ENCODE results near the gene ITPKC.

ITPKC gene

GRCh38 chr19:40750874-40751537, 34.1 kb downstream of the ITPKC start, which contains the start of gene SNRPA:
SNRPA (plus strand) TSS chr19:40751203; CDS start chr19:40751409, 206 bp downstream.
- DNase-seq (ENCODE audit: low read depth, low spot score) = peak; percentile 97
- Histone ChIP-seq H3K9me3 (ENCODE audit: control insufficient read depth, insufficient read depth, low read length) (no peaks in the 10 kb centered on the region), H3K36me3 (ENCODE audit: control insufficient read depth, insufficient read depth, low read length) (peaks cover 4% of the 10 kb centered on the region; the same call in 1 of the 2 replicates), H3K4me3 (ENCODE audit: low read length) (peak within 1 kb of the TSS; percentile 76), H3K4me1 (ENCODE audit: control insufficient read depth, insufficient read depth, low read length) (no peaks in the 10 kb centered on the region; the same call in none of the 2 replicates), H3K27ac (ENCODE audit: low read length) (no peak within 1 kb of the TSS), H3K27me3 (ENCODE audit: control insufficient read depth, insufficient read depth, low read length) (no peaks in the 10 kb centered on the region)
- no CpG with 5 or more reads among the region's 46 CpGs for WGBS (ENCODE audit: insufficient coverage, insufficient read length)

GRCh38 chr19:40752257-40752781, 35.4 kb downstream of the ITPKC start:
- H3K4me3 ChIP-seq (ENCODE audit: low read length) = peak overlapping the region; percentile 76; the same call in 1 of the 2 replicates
- no peaks in the 10 kb centered on the region; the same call in none of the 2 replicates for H3K4me1 ChIP-seq (ENCODE audit: control insufficient read depth, insufficient read depth, low read length)
- H3K27me3 ChIP-seq (ENCODE audit: control insufficient read depth, insufficient read depth, low read length) = no peaks in the 10 kb centered on the region
- no peak for DNase-seq (ENCODE audit: low read depth, low spot score)
- no peak overlapping the region for H3K27ac ChIP-seq (ENCODE audit: low read length)
- WGBS (ENCODE audit: insufficient coverage, insufficient read length) = no CpG with 5 or more reads among the region's 12 CpGs
- no peaks in the 10 kb centered on the region for H3K9me3 ChIP-seq (ENCODE audit: control insufficient read depth, insufficient read depth, low read length)
- H3K36me3 ChIP-seq (ENCODE audit: control insufficient read depth, insufficient read depth, low read length) = peaks cover 12% of the 10 kb centered on the region; the same call in 1 of the 2 replicates

- no peak overlapping the region for H3K4me3 ChIP-seq (ENCODE audit: low read length)
- no CpG with 5 or more reads among the region's 9 CpGs for WGBS (ENCODE audit: insufficient coverage, insufficient read length)
- no peaks in the 10 kb centered on the region for H3K9me3 ChIP-seq (ENCODE audit: control insufficient read depth, insufficient read depth, low read length)
- H3K27ac ChIP-seq (ENCODE audit: low read length) = no peak overlapping the region
- H3K4me1 ChIP-seq (ENCODE audit: control insufficient read depth, insufficient read depth, low read length) = no peaks in the 10 kb centered on the region; the same call in 1 of the 2 replicates
- DNase-seq (ENCODE audit: low read depth, low spot score) = no peak
- H3K27me3 ChIP-seq (ENCODE audit: control insufficient read depth, insufficient read depth, low read length) = no peaks in the 10 kb centered on the region
- peaks cover 24% of the 10 kb centered on the region for H3K36me3 ChIP-seq (ENCODE audit: control insufficient read depth, insufficient read depth, low read length)
These were observed 37.8 kb downstream of the ITPKC start for GRCh38 chr19:40754611-40755247.

GRCh38 chr19:40755248-40755624, 38.3 kb downstream of the ITPKC start:
- H3K36me3 ChIP-seq (ENCODE audit: control insufficient read depth, insufficient read depth, low read length) = peaks cover 28% of the 10 kb centered on the region
- no peaks in the 10 kb centered on the region for H3K4me1 ChIP-seq (ENCODE audit: control insufficient read depth, insufficient read depth, low read length)
- H3K4me3 ChIP-seq (ENCODE audit: low read length) = no peak overlapping the region
- H3K27ac ChIP-seq (ENCODE audit: low read length) = no peak overlapping the region
- no CpG with 5 or more reads among the region's 3 CpGs for WGBS (ENCODE audit: insufficient coverage, insufficient read length)
- no peaks in the 10 kb centered on the region for H3K27me3 ChIP-seq (ENCODE audit: control insufficient read depth, insufficient read depth, low read length)
- DNase-seq (ENCODE audit: low read depth, low spot score) = no peak
- H3K9me3 ChIP-seq (ENCODE audit: control insufficient read depth, insufficient read depth, low read length) = no peaks in the 10 kb centered on the region

- no peaks in the 10 kb centered on the region for H3K27me3 ChIP-seq (ENCODE audit: control insufficient read depth, insufficient read depth, low read length)
- no peak for DNase-seq (ENCODE audit: low read depth, low spot score)
- H3K9me3 ChIP-seq (ENCODE audit: control insufficient read depth, insufficient read depth, low read length) = no peaks in the 10 kb centered on the region
- no peak overlapping the region for H3K4me3 ChIP-seq (ENCODE audit: low read length)
- peaks cover 33% of the 10 kb centered on the region for H3K36me3 ChIP-seq (ENCODE audit: control insufficient read depth, insufficient read depth, low read length)
- no peak overlapping the region for H3K27ac ChIP-seq (ENCODE audit: low read length)
- WGBS (ENCODE audit: insufficient coverage, insufficient read length) = no CpG with 5 or more reads among the region's 8 CpGs
- no peaks in the 10 kb centered on the region for H3K4me1 ChIP-seq (ENCODE audit: control insufficient read depth, insufficient read depth, low read length)
These were observed 38.9 kb downstream of the ITPKC start for GRCh38 chr19:40755791-40756190.

- Histone ChIP-seq H3K4me3 (ENCODE audit: low read length) (no peak overlapping the region), H3K36me3 (ENCODE audit: control insufficient read depth, insufficient read depth, low read length) (peaks cover 37% of the 10 kb centered on the region), H3K27ac (ENCODE audit: low read length) (no peak overlapping the region), H3K9me3 (ENCODE audit: control insufficient read depth, insufficient read depth, low read length) (no peaks in the 10 kb centered on the region), H3K27me3 (ENCODE audit: control insufficient read depth, insufficient read depth, low read length) (no peaks in the 10 kb centered on the region), H3K4me1 (ENCODE audit: control insufficient read depth, insufficient read depth, low read length) (no peaks in the 10 kb centered on the region)
- no peak for DNase-seq (ENCODE audit: low read depth, low spot score)
- no CpG with 5 or more reads among the region's 11 CpGs for WGBS (ENCODE audit: insufficient coverage, insufficient read length)
These were observed 39.7 kb downstream of the ITPKC start for GRCh38 chr19:40756502-40757110.

- no peak for DNase-seq (ENCODE audit: low read depth, low spot score)
- Histone ChIP-seq H3K4me3 (ENCODE audit: low read length) (no peak overlapping the region), H3K9me3 (ENCODE audit: control insufficient read depth, insufficient read depth, low read length) (no peaks in the 10 kb centered on the region), H3K36me3 (ENCODE audit: control insufficient read depth, insufficient read depth, low read length) (peaks cover 56% of the 10 kb centered on the region), H3K4me1 (ENCODE audit: control insufficient read depth, insufficient read depth, low read length) (no peaks in the 10 kb centered on the region), H3K27ac (ENCODE audit: low read length) (no peak overlapping the region), H3K27me3 (ENCODE audit: control insufficient read depth, insufficient read depth, low read length) (no peaks in the 10 kb centered on the region)
- WGBS (ENCODE audit: insufficient coverage, insufficient read length) = no CpG with 5 or more reads among the region's 3 CpGs
These were observed 41.6 kb downstream of the ITPKC start for GRCh38 chr19:40758491-40758890.

- no CpG with 5 or more reads among the region's 13 CpGs for WGBS (ENCODE audit: insufficient coverage, insufficient read length)
These were observed 42.4 kb downstream of the ITPKC start for GRCh38 chr19:40759352-40759751.

GRCh38 chr19:40762754-40763470, 46.0 kb downstream of the ITPKC start:
- Histone ChIP-seq H3K36me3 (ENCODE audit: control insufficient read depth, insufficient read depth, low read length) (peaks cover 65% of the 10 kb centered on the region), H3K9me3 (ENCODE audit: control insufficient read depth, insufficient read depth, low read length) (no peaks in the 10 kb centered on the region), H3K4me1 (ENCODE audit: control insufficient read depth, insufficient read depth, low read length) (peaks cover 1% of the 10 kb centered on the region; the same call in 1 of the 2 replicates), H3K4me3 (ENCODE audit: low read length) (no peak overlapping the region), H3K27ac (ENCODE audit: low read length) (no peak overlapping the region), H3K27me3 (ENCODE audit: control insufficient read depth, insufficient read depth, low read length) (no peaks in the 10 kb centered on the region)
- no CpG with 5 or more reads among the region's 17 CpGs for WGBS (ENCODE audit: insufficient coverage, insufficient read length)
- DNase-seq (ENCODE audit: low read depth, low spot score) = no peak

More at GRCh38 chr19:40759352-40759751, 42.4 kb downstream of the ITPKC start:
- Histone ChIP-seq H3K27me3 (ENCODE audit: control insufficient read depth, insufficient read depth, low read length) (no peaks in the 10 kb centered on the region), H3K4me1 (ENCODE audit: control insufficient read depth, insufficient read depth, low read length) (peaks cover 1% of the 10 kb centered on the region; the same call in 1 of the 2 replicates), H3K4me3 (ENCODE audit: low read length) (no peak overlapping the region), H3K36me3 (ENCODE audit: control insufficient read depth, insufficient read depth, low read length) (peaks cover 63% of the 10 kb centered on the region), H3K9me3 (ENCODE audit: control insufficient read depth, insufficient read depth, low read length) (no peaks in the 10 kb centered on the region), H3K27ac (ENCODE audit: low read length) (no peak overlapping the region)
- no peak for DNase-seq (ENCODE audit: low read depth, low spot score)

GRCh38 chr19:40763526-40763925, 46.6 kb downstream of the ITPKC start:
- Histone ChIP-seq H3K27me3 (ENCODE audit: control insufficient read depth, insufficient read depth, low read length) (no peaks in the 10 kb centered on the region), H3K36me3 (ENCODE audit: control insufficient read depth, insufficient read depth, low read length) (peaks cover 61% of the 10 kb centered on the region)
- no CpG with 5 or more reads among the region's 7 CpGs for WGBS (ENCODE audit: insufficient coverage, insufficient read length)

More at GRCh38 chr19:40763526-40763925, 46.6 kb downstream of the ITPKC start:
- no peak overlapping the region for H3K27ac ChIP-seq (ENCODE audit: low read length)
- DNase-seq (ENCODE audit: low read depth, low spot score) = no peak
- H3K4me1 ChIP-seq (ENCODE audit: control insufficient read depth, insufficient read depth, low read length) = peaks cover 1% of the 10 kb centered on the region; the same call in 1 of the 2 replicates
- H3K4me3 ChIP-seq (ENCODE audit: low read length) = no peak overlapping the region
- no peaks in the 10 kb centered on the region for H3K9me3 ChIP-seq (ENCODE audit: control insufficient read depth, insufficient read depth, low read length)

All from iPS DF 6.9 (cell line).